Tibial nerve (tissue), 4 donors: ENCODE measurements around the gene PLCD3. TPM values are rescaled to one million over a fixed set of nuclear protein-coding genes. Genes with fewer than 3 reads are reported as not detected.
A peak's percentile ranks its signal among the peaks of the same experiment; 100 is the strongest.

Source experiments
- DNase-seq, 2 donors: peaks; one replicate each; pipeline ENCODE4 v3.0.0-alpha.2; 2019; ENCODE audit warnings: low spot score in 2 of 2
- H3K27ac ChIP-seq, 4 donors: fragments of 200-600 bp; sonication (generic) in 3 of 4; one replicate each; pipeline ENCODE4 v1.5.1; 2017 to 2019; ENCODE audit warnings: mild to moderate bottlenecking in 1 of 4
- H3K27me3 ChIP-seq, 2 donors: fragments of 200-600 bp; sonication (generic) in 1 of 2; one replicate each; pipeline versions ENCODE4 v1.5.1 to v1.6.0; 2017 to 2019
- H3K36me3 ChIP-seq, 3 donors: fragments of 200-600 bp; sonication (generic); one replicate each; pipeline ENCODE4 v1.5.1; 2018 to 2019
- H3K4me1 ChIP-seq, 4 donors: fragments of 200-600 bp; sonication (generic) in 3 of 4; one replicate each; pipeline ENCODE4 v1.5.1; 2017 to 2019
- H3K4me3 ChIP-seq, 4 donors: fragments of 200-600 bp; sonication (generic) in 3 of 4; one replicate each; pipeline ENCODE4 v1.5.1; 2017 to 2019; ENCODE audit warnings: mild to moderate bottlenecking in 1 of 4, moderate library complexity in 1 of 4
- H3K9me3 ChIP-seq, 4 donors: fragments of 200-600 bp; sonication (generic) in 3 of 4; one replicate each; pipeline ENCODE4 v1.5.1; 2017 to 2019
- CTCF ChIP-seq, 5 experiments: fragments of 200-600 bp in 3 of 5; fragments of 450-650 bp in 2 of 5; sonication (generic) in 3 of 5; IDR thresholded peaks; one replicate each; pipeline ENCODE4 v1.5.1; 2016 to 2019; ENCODE audit warnings: antibody characterized with exemption in 5 of 5, mild to moderate bottlenecking in 3 of 5, moderate library complexity in 2 of 5
- EP300 ChIP-seq, 2 donors: sonication (generic); formaldehyde crosslinking; IDR thresholded peaks; one replicate each; pipeline ENCODE4 v1.6.1; 2017; ENCODE audit warnings: antibody characterized with exemption in 2 of 2, mild to moderate bottlenecking in 1 of 2
- POLR2A ChIP-seq, 2 donors: fragments of 450-650 bp; IDR thresholded peaks; one replicate each; pipeline ENCODE4 v1.6.1; 2017; ENCODE audit warnings: antibody characterized with exemption in 2 of 2, mild to moderate bottlenecking in 2 of 2, moderate library complexity in 2 of 2
- WGBS, 2 donors: methylation state at CpG; one replicate each; pipeline ENCODE4 v1.1.5; 2018; 5-methylcytosine and 5-hydroxymethylcytosine counted together
- total RNA-seq, 4 donors: library from RNA; depleted of rRNA; stranded (reverse); fragments of >200 nt; gene quantifications; one replicate each; pipeline ENCODE4 v1.1.0, GENCODE V29; 2016

The PLCD3 gene
- total RNA-seq, 4 donors from 2014 or later: 45.7 to 103 (median 69.3) TPM

DNA sequence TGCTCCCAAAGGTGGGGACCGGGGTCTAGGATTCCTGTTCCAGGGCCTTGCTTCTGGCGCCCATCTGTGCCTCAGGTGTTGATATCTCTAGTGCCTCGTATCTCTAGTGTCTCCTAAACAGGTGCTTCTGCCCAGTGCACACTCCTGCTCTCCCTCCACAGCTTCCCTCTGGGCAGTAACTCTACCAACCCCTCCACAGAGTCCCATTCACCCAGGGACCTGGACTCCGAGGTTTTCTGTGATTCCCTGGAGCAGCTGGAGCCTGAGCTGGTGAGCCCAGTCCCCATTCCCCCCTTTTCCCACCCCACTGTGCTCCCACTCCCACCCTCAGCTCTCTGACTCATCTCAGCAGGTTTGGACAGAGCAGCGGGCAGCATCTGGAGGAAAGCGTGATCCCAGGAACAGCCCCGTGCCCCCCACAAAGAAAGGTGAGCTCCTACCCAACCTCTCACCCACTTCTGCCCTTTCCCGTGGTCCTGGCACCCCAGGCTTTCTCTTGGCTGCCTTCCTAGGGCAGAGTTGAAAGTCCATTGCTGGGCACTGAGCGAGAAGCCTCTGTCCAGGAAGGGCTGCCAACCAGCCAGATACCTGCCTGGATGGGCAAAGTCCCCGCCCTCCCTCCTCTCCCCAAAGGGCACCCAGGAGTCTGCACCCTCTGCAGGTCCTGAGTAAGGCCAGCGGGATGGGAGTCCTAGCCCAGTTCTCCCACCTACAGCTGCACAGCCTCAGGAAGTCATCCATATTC lies 5.4 kb upstream of the PLCD3 start:
- peak overlapping the region in 2 of 4 donors; percentile 48 to 88 for H3K27ac ChIP-seq

DNA sequence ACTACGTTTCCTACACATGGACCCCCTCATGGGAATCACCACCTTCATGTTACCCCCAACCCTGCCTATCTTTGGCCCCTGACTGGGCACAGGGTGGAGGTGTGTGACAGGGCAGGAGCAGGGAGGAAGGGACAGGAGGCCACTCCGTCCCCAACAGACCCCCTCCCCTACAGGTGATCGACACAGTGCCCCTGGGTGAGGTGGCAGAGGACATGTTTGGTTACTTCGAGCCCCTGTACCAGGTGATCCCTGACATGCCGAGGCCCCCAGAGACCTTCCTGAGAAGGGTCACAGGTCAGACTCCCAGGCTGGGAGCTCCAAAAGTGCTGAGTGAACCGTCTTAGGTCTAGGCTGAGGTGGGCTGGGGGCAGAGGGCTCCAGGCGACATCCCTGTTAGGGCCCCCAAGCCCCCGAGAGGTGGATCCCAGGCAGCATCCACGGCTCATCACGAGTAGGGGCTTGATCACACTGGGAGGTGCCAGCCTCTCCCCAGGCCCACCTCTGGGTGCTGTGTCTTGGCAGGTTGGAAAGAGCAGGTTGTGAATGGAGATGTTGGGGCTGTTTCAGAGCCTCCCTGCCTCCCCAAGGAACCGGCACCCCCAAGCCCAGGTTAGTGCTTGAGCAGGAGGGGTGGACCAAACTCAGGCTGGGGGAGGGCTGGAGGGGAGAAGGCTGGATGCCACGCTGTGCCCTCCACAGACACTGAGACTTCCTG lies 4.7 kb upstream of the PLCD3 start:
- H3K36me3 ChIP-seq: peaks cover 0 to 30% (median 0%) of the 10 kb centered on the region in 3 donors
- no peak overlapping the region for H3K4me3 ChIP-seq
- TF ChIP-seq POLR2A (IDR thresholded peaks at IDR 0.05): no peak
- no peak for TF ChIP-seq EP300 (IDR thresholded peaks at IDR 0.05)
- no peak for TF ChIP-seq CTCF (IDR thresholded peaks at IDR 0.05)
- no peak for DNase-seq
- H3K4me1 ChIP-seq: peaks cover 0 to 23% (median 9%) of the 10 kb centered on the region in 4 donors
- WGBS, 2 donors: 81 to 90% methylated on average over 8 to 11 of the region's 12 CpGs
- H3K27ac ChIP-seq: peak overlapping the region in 1 of 4 donors; percentile 88
- H3K27me3 ChIP-seq: no peaks in the 10 kb centered on the region
- H3K9me3 ChIP-seq: no peaks in the 10 kb centered on the region

More for the DNA sequence above, 5.4 kb upstream of the PLCD3 start:
- H3K9me3 ChIP-seq: no peaks in the 10 kb centered on the region
- 80 to 82% methylated on average over 11 of the region's 11 CpGs for WGBS, 2 donors
- H3K36me3 ChIP-seq: peaks cover 0 to 30% (median 0%) of the 10 kb centered on the region in 3 donors
- no peaks in the 10 kb centered on the region for H3K27me3 ChIP-seq
- H3K4me1 ChIP-seq: peaks cover 0 to 25% (median 9%) of the 10 kb centered on the region in 4 donors
- H3K4me3 ChIP-seq: no peak overlapping the region
- TF ChIP-seq EP300 (IDR thresholded peaks at IDR 0.05) (no peak), POLR2A (IDR thresholded peaks at IDR 0.05) (no peak), CTCF (IDR thresholded peaks at IDR 0.05) (no peak)
- no peak for DNase-seq

GRCh38 chr17:45135978-45136791 lies 3.9 kb upstream of the PLCD3 start:
- Histone ChIP-seq H3K9me3 (no peaks in the 10 kb centered on the region), H3K36me3 (peaks cover 0 to 30% (median 0%) of the 10 kb centered on the region in 3 donors), H3K4me1 (peaks cover 0 to 31% (median 13%) of the 10 kb centered on the region in 4 donors), H3K4me3 (peak overlapping the region; percentile 59 to 92 (median 62)), H3K27ac (peak overlapping the region; percentile 84 to 91 (median 89)), H3K27me3 (no peaks in the 10 kb centered on the region)
- TF ChIP-seq EP300 (IDR thresholded peaks at IDR 0.05): no peak
- TF ChIP-seq POLR2A (IDR thresholded peaks at IDR 0.05): no peak
- TF ChIP-seq CTCF (IDR thresholded peaks at IDR 0.05): no peak
- DNase-seq: no peak
- 41 to 45% methylated on average over 19 to 20 of the region's 21 CpGs for WGBS, 2 donors

DNA sequence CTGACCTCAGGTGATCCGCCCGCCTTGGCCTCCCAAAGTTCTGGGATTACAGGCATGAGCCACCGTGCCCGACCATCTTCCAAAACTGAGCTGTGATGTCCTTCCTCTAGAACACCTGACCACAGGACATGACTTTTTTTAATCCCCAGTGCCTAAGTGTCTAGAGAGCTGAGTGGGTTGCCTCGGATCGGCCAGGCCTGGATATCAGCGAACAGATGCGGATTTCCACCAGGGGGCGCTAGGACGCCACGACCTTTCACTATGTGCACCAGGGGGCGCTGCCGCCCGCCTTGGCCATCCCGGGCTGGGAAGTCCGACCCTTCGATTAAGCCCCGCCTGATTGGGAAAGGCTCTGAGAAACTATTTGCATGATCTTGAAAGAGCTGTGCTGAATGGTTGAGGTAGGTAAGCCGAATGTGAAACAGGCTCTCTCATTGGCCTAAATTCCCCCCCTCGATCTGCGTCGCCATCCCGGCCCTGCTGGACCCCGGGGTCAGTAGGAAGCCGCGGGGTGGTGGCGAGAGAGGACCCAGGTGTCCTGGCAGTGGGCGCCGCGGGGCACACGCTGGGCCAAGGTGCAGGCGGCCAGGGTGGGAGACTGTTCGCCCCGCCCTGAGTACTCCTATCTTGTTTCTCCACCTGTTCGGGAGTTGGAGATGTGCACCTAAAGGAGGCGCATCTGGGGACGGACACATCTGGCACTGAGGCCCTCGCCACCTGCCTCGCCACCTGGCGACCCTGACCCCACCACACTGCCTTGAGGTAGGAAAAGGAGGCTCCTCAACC lies 3.1 kb upstream of the PLCD3 start, which contains the start of gene ACBD4:
Gene ACBD4 (plus strand): TSS at position 496 of the 786 bp plus-strand sequence. CDS start 458 bp downstream, outside the sequence.
- peaks cover 0 to 26% (median 0%) of the 10 kb centered on the region in 3 donors for H3K36me3 ChIP-seq
- H3K4me3 ChIP-seq: peak within 1 kb of the TSS; percentile 59 to 92 (median 62)
- TF ChIP-seq CTCF (IDR thresholded peaks at IDR 0.05): peak; percentile 98 to 100 (median 100)
- peak in 1 of 2 donors; percentile 59 for TF ChIP-seq POLR2A (IDR thresholded peaks at IDR 0.05)
- peak; percentile 81 to 82 for TF ChIP-seq EP300 (IDR thresholded peaks at IDR 0.05)
- peak within 1 kb of the TSS; percentile 84 to 91 (median 89) for H3K27ac ChIP-seq
- DNase-seq: peak; percentile 93 to 97
- WGBS, 2 donors: 8 to 9% methylated on average over 28 to 29 of the region's 40 CpGs
- H3K4me1 ChIP-seq: peaks cover 0 to 39% (median 17%) of the 10 kb centered on the region in 4 donors
- H3K9me3 ChIP-seq: no peaks in the 10 kb centered on the region
- no peaks in the 10 kb centered on the region for H3K27me3 ChIP-seq
